Caco-2 (cell line): Measurements from ENCODE around the gene BHMT. TPM values are rescaled to one million over a fixed set of nuclear protein-coding genes. Genes with fewer than 3 reads are reported as not detected.

Source experiments
- BruUV-seq: library from RNA; stranded (reverse); fragments of 400-500 nt; replicated peaks from 2 replicates; lab custom pipeline; 2021; lab: Mats Ljungman, UMichigan
- CTCF ChIA-PET: fragments of 300-600 bp; sonication (Branson Sonifier 250); formaldehyde crosslinking; loops from one replicate; lab custom pipeline; 2022; ENCODE audit warnings: antibody characterized with exemption; lab: Charles Lee
- POLR2A ChIA-PET: fragments of 300-600 bp; sonication (Branson Sonifier 250); formaldehyde crosslinking; loops from one replicate; lab custom pipeline; 2022; ENCODE audit warnings: antibody characterized with exemption; lab: Charles Lee
- DNase-seq, 2 experiments: peaks; one replicate each; pipeline versions ENCODE4 v3.0.0 to v3.0.0-alpha.2; 2020 to 2022
- H3K27me3 ChIP-seq: replicated peaks from 2 replicates; pipeline ENCODE4 v1.6.0; 2011; ENCODE audit warnings: low read length; ENCODE audit not compliant: control insufficient read depth, insufficient read depth
- H3K36me3 ChIP-seq: 2 replicates; pipeline ENCODE4 v1.5.1; 2011; ENCODE audit warnings: low read length; ENCODE audit not compliant: control insufficient read depth, insufficient read depth
- H3K4me1 ChIP-seq: fragments of 250-450 bp; sonication (Bioruptor Pico); 2 replicates; pipeline ENCODE4 v1.5.1; 2020; ENCODE audit warnings: mild to moderate bottlenecking
- H3K4me3 ChIP-seq: 2 replicates; pipeline ENCODE4 v1.5.1; 2011; ENCODE audit warnings: low read depth, mild to moderate bottlenecking, control low read depth, low read length
- H3K9me3 ChIP-seq: fragments of 250-450 bp; sonication (Bioruptor Pico); 2 replicates; pipeline ENCODE4 v1.5.1; 2020; ENCODE audit warnings: mild to moderate bottlenecking, moderate library complexity
- H3K27ac Mint-ChIP-seq: one replicate; pipeline ENCODE4 v1.8.0; 2022; ENCODE audit warnings: mixed read lengths; ENCODE audit not compliant: unreplicated experiment
- H3K27me3 Mint-ChIP-seq: one replicate; pipeline ENCODE4 v1.8.0; 2022; ENCODE audit warnings: mixed read lengths; ENCODE audit not compliant: insufficient read depth, unreplicated experiment
- H3K36me3 Mint-ChIP-seq: one replicate; pipeline ENCODE4 v1.8.0; 2022; ENCODE audit warnings: mild to moderate bottlenecking, mixed read lengths; ENCODE audit not compliant: insufficient read depth, unreplicated experiment
- H3K4me1 Mint-ChIP-seq: one replicate; pipeline ENCODE4 v1.8.0; 2022; ENCODE audit warnings: low read depth, mixed read lengths; ENCODE audit not compliant: unreplicated experiment
- H3K4me3 Mint-ChIP-seq: one replicate; pipeline ENCODE4 v1.8.0; 2022; ENCODE audit warnings: mild to moderate bottlenecking, moderate library complexity, mixed read lengths; ENCODE audit not compliant: unreplicated experiment
- H3K9me3 Mint-ChIP-seq: one replicate; pipeline ENCODE4 v1.8.0; 2022; ENCODE audit warnings: mixed read lengths; ENCODE audit not compliant: unreplicated experiment
- CTCF ChIP-seq, 2 experiments: fragments of 200-600 bp in 1 of 2; IDR thresholded peaks; 1 replicate in 1 of 2; 2 replicates in 1 of 2; pipeline versions ENCODE4 v1.5.1 to v1.8.0; 2011 to 2022; ENCODE audit warnings: antibody characterized with exemption in 1 of 2, control low read depth in 1 of 2, inconsistent platforms in 1 of 2, low read depth in 1 of 2, low read length in 1 of 2, mild to moderate bottlenecking in 1 of 2, moderate library complexity in 1 of 2; ENCODE audit not compliant: insufficient read depth in 1 of 2, severe bottlenecking in 1 of 2, unreplicated experiment in 1 of 2
- intact Hi-C: fragments of 100-400 bp; cut with micrococcal nuclease; formaldehyde crosslinking; loops from one replicate; pipeline ENCODE4 v1.10.0; 2022; ENCODE audit not compliant: unreplicated experiment
- total RNA-seq: library from RNA; stranded (reverse); gene quantifications from 2 replicates; pipeline ENCODE4 v1.2.3, GENCODE V29; 2022

The BHMT gene
- total RNA-seq, 1 experiment from 2014 or later = not detected

GRCh38 chr5:79107020-79107796 lies 4.4 kb upstream of the BHMT start:
- ChIA-PET POLR2A (interaction anchor here (0.6 kb wide), 1 partner anchor 179 kb away, joined by 4 read pairs; no protein-coding TSS in a partner anchor), CTCF (interaction anchor here (1.8 kb wide), 1 partner anchor 26 kb away, joined by 11 read pairs; no protein-coding TSS in a partner anchor)
- intact Hi-C loops = no loop called here
- no peak for TF ChIP-seq CTCF (IDR thresholded peaks at IDR 0.05; ENCODE audit: insufficient read depth in 1 of 2, low read depth in 1 of 2, low read length in 1 of 2, severe bottlenecking in 1 of 2, unreplicated experiment in 1 of 2)
- H3K36me3 Mint-ChIP-seq = no peaks in the 10 kb centered on the region
- Histone ChIP-seq H3K36me3 (no peaks in the 10 kb centered on the region), H3K4me1 (no peaks in the 10 kb centered on the region), H3K9me3 (no peaks in the 10 kb centered on the region; the same call in 1 of the 2 replicates), H3K27me3 (0 out of 2 replicates have a peak, but pooled peaks cover 2% of the 10 kb centered on the region), H3K4me3 (no peak overlapping the region)
- H3K9me3 Mint-ChIP-seq = no peaks in the 10 kb centered on the region
- peaks cover 9% of the 10 kb centered on the region for H3K27me3 Mint-ChIP-seq
- H3K27ac Mint-ChIP-seq = no peak overlapping the region
- no peak overlapping the region for H3K4me3 Mint-ChIP-seq
- DNase-seq = no peak
- BruUV-seq = no TSS peak
- no peaks in the 10 kb centered on the region for H3K4me1 Mint-ChIP-seq

- H3K36me3 Mint-ChIP-seq = no peaks in the 10 kb centered on the region
- no peaks in the 10 kb centered on the region; the same call in 1 of the 2 replicates for H3K9me3 ChIP-seq
- H3K4me3 ChIP-seq = no peak overlapping the region
- no peak for DNase-seq
- H3K4me1 Mint-ChIP-seq = no peaks in the 10 kb centered on the region
- H3K36me3 ChIP-seq = no peaks in the 10 kb centered on the region
- ChIA-PET CTCF (no interaction called here), POLR2A (no interaction called here)
- H3K27me3 Mint-ChIP-seq = peaks cover 12% of the 10 kb centered on the region
- TF ChIP-seq CTCF (IDR thresholded peaks at IDR 0.05; ENCODE audit: insufficient read depth in 1 of 2, low read depth in 1 of 2, low read length in 1 of 2, severe bottlenecking in 1 of 2, unreplicated experiment in 1 of 2) = no peak
- no peak overlapping the region for H3K4me3 Mint-ChIP-seq
- intact Hi-C loops = no loop called here
- H3K4me1 ChIP-seq = no peaks in the 10 kb centered on the region
- H3K27me3 ChIP-seq = peaks cover 3% of the 10 kb centered on the region; the same call in 1 of the 2 replicates
- H3K9me3 Mint-ChIP-seq = no peaks in the 10 kb centered on the region
- H3K27ac Mint-ChIP-seq = no peak overlapping the region
- BruUV-seq = no TSS peak
Measured at GRCh38 chr5:79108086-79108485, 3.5 kb upstream of the BHMT start.

GRCh38 chr5:79108792-79109191 lies 2.8 kb upstream of the BHMT start:
- H3K4me3 Mint-ChIP-seq = no peak overlapping the region
- peaks cover 12% of the 10 kb centered on the region for H3K27me3 Mint-ChIP-seq
- no peak for DNase-seq
- TF ChIP-seq CTCF (IDR thresholded peaks at IDR 0.05; ENCODE audit: insufficient read depth in 1 of 2, low read depth in 1 of 2, low read length in 1 of 2, severe bottlenecking in 1 of 2, unreplicated experiment in 1 of 2) = no peak
- Histone ChIP-seq H3K4me1 (no peaks in the 10 kb centered on the region), H3K4me3 (no peak overlapping the region), H3K9me3 (no peaks in the 10 kb centered on the region; the same call in 1 of the 2 replicates), H3K36me3 (no peaks in the 10 kb centered on the region), H3K27me3 (peaks cover 3% of the 10 kb centered on the region; the same call in 1 of the 2 replicates)
- no TSS peak for BruUV-seq
- intact Hi-C loops = no loop called here
- ChIA-PET CTCF (no interaction called here), POLR2A (no interaction called here)
- no peaks in the 10 kb centered on the region for H3K9me3 Mint-ChIP-seq
- H3K36me3 Mint-ChIP-seq = no peaks in the 10 kb centered on the region
- no peak overlapping the region for H3K27ac Mint-ChIP-seq
- H3K4me1 Mint-ChIP-seq = no peaks in the 10 kb centered on the region
